HepG2 (cell line): ENCODE measurements around the gene NOL4L. TPM values are rescaled to one million over a fixed set of nuclear protein-coding genes. Genes with fewer than 3 reads are reported as not detected.

ENCODE experiments used
- CHD4 ChIP-seq: fragments of 200-600 bp; sonication (generic); IDR thresholded peaks from 2 replicates; pipeline ENCODE4 v1.7.0; 2017; ENCODE audit warnings: mild to moderate bottlenecking, low read length, borderline replicate concordance
- CTCF ChIP-seq: sonication (generic); formaldehyde crosslinking; IDR thresholded peaks from 2 replicates; pipeline ENCODE4 v1.5.0; 2020; ENCODE audit warnings: mild to moderate bottlenecking, missing genetic modification reagents, moderate library complexity
- EP300 ChIP-seq, 3 experiments: sonication (generic) in 1 of 3; formaldehyde crosslinking in 1 of 3; IDR thresholded peaks; 2 replicates each; pipeline versions ENCODE4 v1.5.1 to v1.6.1; 2011 to 2020; ENCODE audit warnings: low read depth in 2 of 3, low read length in 2 of 3, borderline replicate concordance in 1 of 3, improper control_type of control experiment in 1 of 3, mild to moderate bottlenecking in 1 of 3, missing genetic modification reagents in 1 of 3, moderate library complexity in 1 of 3
- FOXA3 ChIP-seq: IDR thresholded peaks from 2 replicates; pipeline ENCODE4 v1.6.1; 2016; ENCODE audit warnings: missing genetic modification reagents, missing compliant biosample characterization
- FOXP1 ChIP-seq, 2 experiments: fragments of 450-650 bp in 1 of 2; IDR thresholded peaks; 2 replicates each; pipeline ENCODE4 v1.6.1; 2017 to 2018; ENCODE audit warnings: antibody characterized with exemption in 1 of 2
- HNRNPL ChIP-seq: fragments of 200-400 bp; formaldehyde crosslinking; IDR thresholded peaks from 2 replicates; pipeline ENCODE4 v1.6.1; 2017; ENCODE audit warnings: mild to moderate bottlenecking, low read depth, low read length
- JDP2 ChIP-seq: sonication (generic); formaldehyde crosslinking; IDR thresholded peaks from 2 replicates; pipeline ENCODE4 v1.8.1; 2022; ENCODE audit warnings: missing genetic modification reagents, borderline replicate concordance
- KLF16 ChIP-seq, 2 experiments: sonication (generic) in 1 of 2; formaldehyde crosslinking in 1 of 2; IDR thresholded peaks; 2 replicates each; pipeline versions ENCODE4 v1.6.1 to v1.8.0; 2016 to 2023; ENCODE audit warnings: missing genetic modification reagents in 2 of 2, missing compliant biosample characterization in 1 of 2
- LCORL ChIP-seq, 2 experiments: fragments of 450-650 bp in 1 of 2; sonication (generic) in 1 of 2; formaldehyde crosslinking in 1 of 2; IDR thresholded peaks; 2 replicates each; pipeline versions ENCODE4 v1.5.0 to v1.6.1; 2017 to 2020; ENCODE audit warnings: antibody characterized with exemption in 1 of 2, missing genetic modification reagents in 1 of 2
- NR0B2 ChIP-seq: sonication (generic); formaldehyde crosslinking; IDR thresholded peaks from 2 replicates; pipeline ENCODE4 v1.4.0; 2020; ENCODE audit warnings: mild to moderate bottlenecking, missing genetic modification reagents
- PCBP2 ChIP-seq: fragments of 200-400 bp; formaldehyde crosslinking; optimal IDR thresholded peaks from 2 replicates; pipeline ENCODE3; 2018; ENCODE audit warnings: low read length, low read depth; ENCODE audit not compliant: poor library complexity, severe bottlenecking
- PLSCR1 ChIP-seq: sonication (generic); formaldehyde crosslinking; IDR thresholded peaks from 2 replicates; pipeline ENCODE4 v1.5.0; 2020; ENCODE audit warnings: missing genetic modification reagents, mild to moderate bottlenecking, borderline replicate concordance
- SCMH1 ChIP-seq: sonication (generic); formaldehyde crosslinking; IDR thresholded peaks from 2 replicates; pipeline ENCODE4 v1.9.0; 2021; ENCODE audit warnings: missing genetic modification reagents, mild to moderate bottlenecking, borderline replicate concordance
- SRSF4 ChIP-seq: fragments of 200-400 bp; formaldehyde crosslinking; IDR thresholded peaks from one replicate; pipeline ENCODE4 v1.6.1; 2018; ENCODE audit warnings: mild to moderate bottlenecking, low read depth, low read length, moderate library complexity; ENCODE audit not compliant: poor library complexity, severe bottlenecking
- YEATS4 ChIP-seq: sonication (generic); formaldehyde crosslinking; IDR thresholded peaks from 2 replicates; pipeline ENCODE4 v1.4.0; 2020; ENCODE audit warnings: missing genetic modification reagents, borderline replicate concordance
- ZBTB38 ChIP-seq: sonication (generic); formaldehyde crosslinking; IDR thresholded peaks from 2 replicates; pipeline ENCODE4 v1.5.1; 2020; ENCODE audit warnings: mild to moderate bottlenecking, missing genetic modification reagents
- ZBTB49 ChIP-seq: sonication (generic); formaldehyde crosslinking; IDR thresholded peaks from 2 replicates; pipeline ENCODE4 v1.4.0; 2020; ENCODE audit warnings: missing genetic modification reagents, borderline replicate concordance
- ZFP41 ChIP-seq: sonication (generic); formaldehyde crosslinking; IDR thresholded peaks from 2 replicates; pipeline ENCODE4 v1.4.0; 2020; ENCODE audit warnings: mild to moderate bottlenecking, missing genetic modification reagents, borderline replicate concordance
- ZNF263 ChIP-seq: sonication (generic); formaldehyde crosslinking; IDR thresholded peaks from 2 replicates; pipeline ENCODE4 v1.4.0; 2020; ENCODE audit warnings: missing genetic modification reagents
- ZNF720 ChIP-seq: sonication (generic); formaldehyde crosslinking; IDR thresholded peaks from 2 replicates; pipeline ENCODE4 v1.4.0; 2020; ENCODE audit warnings: missing genetic modification reagents
- ZNF761 ChIP-seq: sonication (generic); formaldehyde crosslinking; conservative IDR thresholded peaks from 2 replicates; pipeline ENCODE4 v1.4.0; 2020; ENCODE audit warnings: mild to moderate bottlenecking, missing genetic modification reagents
- polyA plus RNA-seq, 8 experiments: library from polyadenylated mRNA; depleted of rRNA in 3 of 8; stranded (reverse) in 7 of 8; unstranded in 1 of 8; fragments of >200 nt; fragmentation: Illumina TruSeq in 4 of 8; extraction: Trizol in 4 of 8; gene quantifications; 2 replicates each; pipeline versions ENCODE4 v1.2.1 to v1.2.3, GENCODE V29; 2011 to 2016; ENCODE audit warnings: low read depth in 4 of 8, missing spikeins in 1 of 8, mixed read lengths in 1 of 8; ENCODE audit not compliant: insufficient read depth in 1 of 8
- total RNA-seq, 5 experiments: library from RNA; depleted of rRNA; stranded (reverse); fragments of >200 nt; fragmentation: Illumina TruSeq; extraction: Trizol; gene quantifications; 2 replicates each; pipeline ENCODE4 v1.2.3, GENCODE V29; 2016; ENCODE audit warnings: low read depth in 1 of 5

Gene NOL4L
- total and polyA plus RNA-seq, 2 of the 13 experiments (the other 11 are each of a cell fraction or from before 2014, with no cell fraction given) = 16.6 to 35.4 TPM

- TF ChIP-seq NR0B2 (no peak), PLSCR1 (CRISPR knock-in tag) (no peak), YEATS4 (CRISPR knock-in tag) (no peak), KLF16 (CRISPR knock-in tag; IDR thresholded peaks at IDR 0.05) (no peak), FOXP1 (IDR thresholded peaks at IDR 0.05) (peak; percentile 55; the same call in 1 of the 2 replicates), FOXP1 (CRISPR knock-in tag; IDR thresholded peaks at IDR 0.05) (no peak), ZNF761 (no peak), ZNF720 (CRISPR knock-in tag) (no peak), ZFP41 (CRISPR knock-in tag) (no peak), FOXA3 (CRISPR knock-in tag) (no peak), CHD4 (no peak), EP300 (IDR thresholded peaks at IDR 0.05; ENCODE audit: low read depth in 2 of 2, low read length in 2 of 2) (no peak), EP300 (CRISPR knock-in tag; IDR thresholded peaks at IDR 0.05; ENCODE audit: borderline replicate concordance) (no peak), SRSF4 (no peak), PCBP2 (no peak), ZNF263 (CRISPR knock-in tag) (no peak), ZBTB38 (CRISPR knock-in tag) (peak; percentile 53; the same call in 1 of the 2 replicates), ZBTB49 (no peak), HNRNPL (0 out of 2 replicates have a peak, but pooled peaks have one; percentile 24), JDP2 (CRISPR knock-in tag) (no peak), CTCF (CRISPR knock-in tag) (no peak), SCMH1 (no peak), LCORL (IDR thresholded peaks at IDR 0.05) (0 out of 2 replicates have a peak, but pooled peaks have one; percentile 50), LCORL (CRISPR knock-in tag; IDR thresholded peaks at IDR 0.05) (no peak)
Measured at GRCh38 chr20:32567384-32568178, 17.6 kb downstream of the NOL4L start (continued).
